Measurements from ENCODE around the gene APBA3. TPM values are rescaled to one million over a fixed set of nuclear protein-coding genes. Genes with fewer than 3 reads are reported as not detected.

Gene APBA3
- total RNA-seq, result 10.9 TPM

GRCh38 chr19:3761382-3762129, at the start of gene APBA3:
Gene APBA3, minus strand, starts transcription at chr19:3761692. Its CDS starts 1,428 bp downstream, at chr19:3760264.
- peak; percentile 60 for ATAC-seq

GRCh38 chr19:3810708-3811355, 49.3 kb upstream of the APBA3 start:
- ATAC-seq, result no peak

- no peak for ATAC-seq
These were observed 48.6 kb upstream of the APBA3 start for GRCh38 chr19:3809881-3810707.

- ATAC-seq, result no peak
These were observed 47.1 kb upstream of the APBA3 start for GRCh38 chr19:3808420-3809143.

- ATAC-seq, result no peak
These were observed 46.3 kb upstream of the APBA3 start for GRCh38 chr19:3807574-3808354.

- no peak for ATAC-seq
These were observed 45.6 kb upstream of the APBA3 start for GRCh38 chr19:3807131-3807480.

GRCh38 chr19:3805859-3806258, 44.4 kb upstream of the APBA3 start:
- no peak for ATAC-seq

- no peak for ATAC-seq
These were observed 42.9 kb upstream of the APBA3 start for GRCh38 chr19:3804429-3804828.

- ATAC-seq, result no peak
These were observed 42.5 kb upstream of the APBA3 start for GRCh38 chr19:3803986-3804385.

GRCh38 chr19:3803114-3803888, 41.8 kb upstream of the APBA3 start:
- ATAC-seq, result no peak

GRCh38 chr19:3801412-3802096, 40.1 kb upstream of the APBA3 start:
- ATAC-seq, result peak; percentile 70

GRCh38 chr19:3800996-3801395, 39.5 kb upstream of the APBA3 start:
- ATAC-seq, result no peak

- ATAC-seq, result no peak
These were observed 36.6 kb upstream of the APBA3 start for GRCh38 chr19:3798137-3798536.

GRCh38 chr19:3796358-3796757, 34.9 kb upstream of the APBA3 start:
- ATAC-seq, result no peak

GRCh38 chr19:3793799-3794198, 32.3 kb upstream of the APBA3 start:
- ATAC-seq, result no peak

- ATAC-seq, result no peak
These were observed 30.6 kb upstream of the APBA3 start for GRCh38 chr19:3792114-3792513.

- no peak for ATAC-seq
These were observed 29.4 kb upstream of the APBA3 start for GRCh38 chr19:3790941-3791340.

GRCh38 chr19:3790209-3790734, 28.8 kb upstream of the APBA3 start:
- no peak for ATAC-seq

- no peak for ATAC-seq
These were observed 27.7 kb upstream of the APBA3 start for GRCh38 chr19:3788996-3789778.

All from esophagus mucosa (tissue), 1 donor.